Measurements from ENCODE around the gene PRRC2C. TPM values are rescaled to one million over a fixed set of nuclear protein-coding genes. Genes with fewer than 3 reads are reported as not detected.
A peak's percentile ranks its signal among the peaks of the same experiment; 100 is the strongest.

The PRRC2C gene
- total RNA-seq, 2 experiments from 2014 or later = 229 to 238 TPM

DNA sequence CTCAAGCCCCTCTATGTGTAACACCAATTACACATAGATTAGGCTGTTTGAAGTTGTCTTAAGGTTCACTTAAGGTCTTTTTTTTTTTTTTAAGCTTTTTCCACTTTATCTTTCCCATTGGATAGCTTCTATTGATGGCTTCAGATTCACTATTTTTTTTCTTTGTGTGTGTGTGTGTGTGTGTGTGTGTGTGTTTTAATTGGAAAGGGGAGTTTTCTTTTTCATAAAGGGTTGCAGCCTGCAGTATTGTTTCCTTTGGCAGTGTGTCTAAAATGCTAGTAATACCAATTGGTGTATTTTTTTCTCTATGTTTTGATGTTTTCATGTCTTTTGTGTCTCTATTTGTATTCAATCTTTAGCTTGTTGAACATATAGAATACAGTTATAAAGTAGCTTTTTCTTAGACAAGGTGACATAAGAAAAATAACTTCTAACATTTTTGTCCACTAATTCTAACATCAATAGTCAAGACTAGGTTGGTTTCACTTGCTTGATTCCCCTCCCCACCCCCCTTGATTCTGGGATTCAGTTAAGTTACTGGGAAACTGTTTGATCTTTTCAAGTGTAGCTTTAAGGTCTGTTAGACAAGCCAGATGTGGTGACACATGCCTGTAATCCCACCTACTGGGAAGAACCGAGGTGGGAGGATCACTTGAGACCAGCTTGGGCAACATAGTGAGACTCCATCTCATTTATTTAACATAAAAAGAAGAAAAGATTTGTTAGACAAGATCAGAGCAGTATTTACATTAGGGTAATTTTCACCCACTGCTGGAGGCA is 21.4 kb downstream of the PRRC2C start:
- peaks cover 40% of the 10 kb centered on the region for H3K36me3 Mint-ChIP-seq (ENCODE audit: low read depth)
- TF ChIP-seq, protein P1, sequence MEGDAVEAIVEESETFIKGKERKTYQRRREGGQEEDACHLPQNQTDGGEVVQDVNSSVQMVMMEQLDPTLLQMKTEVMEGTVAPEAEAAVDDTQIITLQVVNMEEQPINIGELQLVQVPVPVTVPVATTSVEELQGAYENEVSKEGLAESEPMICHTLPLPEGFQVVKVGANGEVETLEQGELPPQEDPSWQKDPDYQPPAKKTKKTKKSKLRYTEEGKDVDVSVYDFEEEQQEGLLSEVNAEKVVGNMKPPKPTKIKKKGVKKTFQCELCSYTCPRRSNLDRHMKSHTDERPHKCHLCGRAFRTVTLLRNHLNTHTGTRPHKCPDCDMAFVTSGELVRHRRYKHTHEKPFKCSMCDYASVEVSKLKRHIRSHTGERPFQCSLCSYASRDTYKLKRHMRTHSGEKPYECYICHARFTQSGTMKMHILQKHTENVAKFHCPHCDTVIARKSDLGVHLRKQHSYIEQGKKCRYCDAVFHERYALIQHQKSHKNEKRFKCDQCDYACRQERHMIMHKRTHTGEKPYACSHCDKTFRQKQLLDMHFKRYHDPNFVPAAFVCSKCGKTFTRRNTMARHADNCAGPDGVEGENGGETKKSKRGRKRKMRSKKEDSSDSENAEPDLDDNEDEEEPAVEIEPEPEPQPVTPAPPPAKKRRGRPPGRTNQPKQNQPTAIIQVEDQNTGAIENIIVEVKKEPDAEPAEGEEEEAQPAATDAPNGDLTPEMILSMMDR (IDR thresholded peaks at IDR 0.05) = no peak
- intact Hi-C loops (cut with micrococcal nuclease) = no loop called here
- H3K9me3 Mint-ChIP-seq = peaks cover 4% of the 10 kb centered on the region
- H3K4me3 Mint-ChIP-seq = no peak overlapping the region
- DNase-seq (no peak), ATAC-seq (peak; percentile 34)
- peak overlapping the region; percentile 62 for H3K27ac Mint-ChIP-seq
- H3K27me3 Mint-ChIP-seq = no peaks in the 10 kb centered on the region
- ChIA-PET CTCF (interaction anchor here (1.0 to 4.2 kb wide), 2 partner anchors 10 to 21 kb away, joined by 3 to 23 read pairs; partner anchors contain the start of gene PRRC2C), POLR2A (interaction anchor here (0.9 to 1.1 kb wide), 2 partner anchors 8 to 21 kb away, joined by 3 read pairs; partner anchors contain the start of gene PRRC2C)
- peaks cover 91% of the 10 kb centered on the region for H3K4me1 Mint-ChIP-seq (ENCODE audit: low read depth)

DNA sequence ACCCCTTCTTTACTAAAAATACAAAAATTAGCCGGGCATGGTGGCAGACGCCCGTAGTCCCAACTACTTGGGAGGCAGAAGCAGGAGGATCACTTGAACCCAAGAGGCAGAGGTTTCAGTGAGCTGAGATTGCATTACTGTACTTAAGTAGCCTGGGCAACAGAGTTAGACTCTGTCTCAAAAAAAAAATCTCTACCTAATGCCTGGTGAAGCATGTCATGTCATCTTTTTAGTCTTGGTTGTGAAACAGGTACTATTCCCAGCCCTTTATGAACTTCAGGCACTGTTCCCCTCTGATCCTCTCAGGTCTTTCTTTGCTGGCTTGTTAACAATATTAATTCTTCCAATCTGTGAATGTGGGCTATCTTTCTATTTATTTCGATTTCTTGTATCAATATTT is 22.1 kb downstream of the PRRC2C start:
- ATAC-seq (no peak), DNase-seq (no peak)
- H3K27ac Mint-ChIP-seq = peak overlapping the region; percentile 80
- TF ChIP-seq, protein P1 (IDR thresholded peaks at IDR 0.05) = no peak
- peaks cover 4% of the 10 kb centered on the region for H3K9me3 Mint-ChIP-seq
- ChIA-PET POLR2A (no interaction called here), CTCF (interaction anchor here (1.0 to 4.2 kb wide), 2 partner anchors 9 to 22 kb away, joined by 3 to 23 read pairs; partner anchors contain the start of gene PRRC2C)
- peaks cover 89% of the 10 kb centered on the region for H3K4me1 Mint-ChIP-seq (ENCODE audit: low read depth)
- H3K27me3 Mint-ChIP-seq = no peaks in the 10 kb centered on the region
- no peak overlapping the region for H3K4me3 Mint-ChIP-seq
- peaks cover 39% of the 10 kb centered on the region for H3K36me3 Mint-ChIP-seq (ENCODE audit: low read depth)
- intact Hi-C loops (cut with micrococcal nuclease) = no loop called here

DNA sequence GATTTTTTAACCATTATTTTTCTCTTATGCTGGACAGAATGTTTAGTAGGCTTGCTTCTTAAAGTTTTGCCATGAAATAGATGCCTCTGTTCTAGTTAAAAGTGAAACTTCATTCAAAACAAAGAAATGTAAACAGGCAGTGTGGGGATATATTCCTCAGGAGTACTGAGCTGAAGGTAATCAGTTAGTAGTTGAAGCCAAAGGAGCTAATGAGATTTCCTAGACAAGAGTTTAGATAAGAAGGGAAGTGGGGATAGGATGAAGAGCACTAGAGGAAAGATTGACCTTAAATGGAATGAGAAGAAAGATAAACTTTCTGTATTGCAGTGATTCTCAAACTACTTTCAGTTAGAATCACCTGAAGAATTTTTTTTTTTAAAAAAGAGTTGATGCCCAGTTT is 23.9 kb downstream of the PRRC2C start:
- peaks cover 80% of the 10 kb centered on the region for H3K4me1 Mint-ChIP-seq (ENCODE audit: low read depth)
- POLR2A ChIA-PET = interaction anchor here (1.0 to 1.4 kb wide), 2 partner anchors 20 to 23 kb away, joined by 3 to 5 read pairs; partner anchors contain the start of gene PRRC2C
- CTCF ChIA-PET = interaction anchor here (0.9 to 4.2 kb wide), 2 partner anchors 24 to 38 kb away, joined by 3 to 23 read pairs; partner anchors contain the start of gene PRRC2C
- no peaks in the 10 kb centered on the region for H3K9me3 Mint-ChIP-seq
- H3K27ac Mint-ChIP-seq = peak overlapping the region; percentile 68
- H3K36me3 Mint-ChIP-seq (ENCODE audit: low read depth) = peaks cover 35% of the 10 kb centered on the region
- no peak overlapping the region for H3K4me3 Mint-ChIP-seq
- no peak for ATAC-seq
- no peak for DNase-seq
- intact Hi-C loops (cut with micrococcal nuclease) = no loop called here
- TF ChIP-seq, protein P1 (IDR thresholded peaks at IDR 0.05) = no peak
- no peaks in the 10 kb centered on the region for H3K27me3 Mint-ChIP-seq

DNA sequence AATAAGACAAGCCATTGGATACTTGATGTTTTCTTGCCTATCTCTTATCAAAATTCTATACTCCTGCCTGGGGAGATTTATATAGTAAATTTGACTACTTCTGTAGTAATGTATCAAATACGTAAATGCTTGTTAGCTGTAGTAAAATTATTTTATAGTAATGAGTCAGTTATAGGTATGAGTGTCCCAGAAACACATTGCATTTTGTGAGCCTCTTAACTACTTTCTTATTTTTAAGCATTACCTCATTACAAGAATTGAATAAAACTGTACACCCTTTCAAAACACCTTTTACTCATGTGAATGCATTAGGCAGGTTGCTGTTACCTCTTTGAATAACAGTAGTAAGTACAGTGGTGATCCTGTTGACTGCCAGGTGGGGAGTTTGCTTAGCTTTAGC is 28.4 kb downstream of the PRRC2C start:
- ChIA-PET POLR2A (no interaction called here), CTCF (interaction anchor here (1.3 to 4.5 kb wide), 3 partner anchors 15 to 29 kb away, joined by 4 to 32 read pairs (median 4); partner anchors contain the start of gene PRRC2C)
- no peak overlapping the region for H3K4me3 Mint-ChIP-seq
- no peaks in the 10 kb centered on the region for H3K9me3 Mint-ChIP-seq
- intact Hi-C loops (cut with micrococcal nuclease) = no loop called here
- peak overlapping the region; percentile 26 for H3K27ac Mint-ChIP-seq
- TF ChIP-seq, protein P1 (IDR thresholded peaks at IDR 0.05) = no peak
- H3K4me1 Mint-ChIP-seq (ENCODE audit: low read depth) = peaks cover 56% of the 10 kb centered on the region
- no peak for ATAC-seq
- H3K36me3 Mint-ChIP-seq (ENCODE audit: low read depth) = peaks cover 47% of the 10 kb centered on the region
- no peak for DNase-seq
- H3K27me3 Mint-ChIP-seq = no peaks in the 10 kb centered on the region

- H3K27me3 Mint-ChIP-seq = no peaks in the 10 kb centered on the region
- intact Hi-C loops (cut with micrococcal nuclease) = no loop called here
These were observed 30.0 kb downstream of the PRRC2C start for GRCh38 chr1:171515299-171515698.

More at GRCh38 chr1:171515299-171515698, 30.0 kb downstream of the PRRC2C start:
- TF ChIP-seq, protein P1 (IDR thresholded peaks at IDR 0.05) = no peak
- H3K9me3 Mint-ChIP-seq = no peaks in the 10 kb centered on the region
- H3K4me1 Mint-ChIP-seq (ENCODE audit: low read depth) = peaks cover 44% of the 10 kb centered on the region
- no peak overlapping the region for H3K4me3 Mint-ChIP-seq
- DNase-seq (no peak), ATAC-seq (peak; percentile 53)
- POLR2A ChIA-PET = interaction anchor here (0.8 to 1.5 kb wide), 4 partner anchors 9 to 31 kb away, joined by 3 to 6 read pairs (median 3); partner anchors contain the start of gene PRRC2C
- CTCF ChIA-PET = interaction anchor here (0.7 to 4.5 kb wide), 8 partner anchors 8 to 77 kb away, joined by 3 to 32 read pairs (median 4); partner anchors contain the start of gene PRRC2C
- H3K27ac Mint-ChIP-seq = peak overlapping the region; percentile 69
- H3K36me3 Mint-ChIP-seq (ENCODE audit: low read depth) = peaks cover 53% of the 10 kb centered on the region
